NCI-H446 treated with DMSO at 0.1 percent for 48 hours (cell line): ENCODE results near the gene SPRY4.
A peak's percentile ranks its signal among the peaks of the same experiment; 100 is the strongest.
"Not testable (repeated sequence)": the region's sequence is repeated elsewhere in the genome, so short reads cannot be mapped to it uniquely, and the experiment has no call there.

ENCODE experiments used
- DNase-seq: peaks from one replicate; lab custom pipeline; 2025; lab: John Stamatoyannopoulos, UW

SPRY4 gene, protein sequence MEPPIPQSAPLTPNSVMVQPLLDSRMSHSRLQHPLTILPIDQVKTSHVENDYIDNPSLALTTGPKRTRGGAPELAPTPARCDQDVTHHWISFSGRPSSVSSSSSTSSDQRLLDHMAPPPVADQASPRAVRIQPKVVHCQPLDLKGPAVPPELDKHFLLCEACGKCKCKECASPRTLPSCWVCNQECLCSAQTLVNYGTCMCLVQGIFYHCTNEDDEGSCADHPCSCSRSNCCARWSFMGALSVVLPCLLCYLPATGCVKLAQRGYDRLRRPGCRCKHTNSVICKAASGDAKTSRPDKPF

DNA sequence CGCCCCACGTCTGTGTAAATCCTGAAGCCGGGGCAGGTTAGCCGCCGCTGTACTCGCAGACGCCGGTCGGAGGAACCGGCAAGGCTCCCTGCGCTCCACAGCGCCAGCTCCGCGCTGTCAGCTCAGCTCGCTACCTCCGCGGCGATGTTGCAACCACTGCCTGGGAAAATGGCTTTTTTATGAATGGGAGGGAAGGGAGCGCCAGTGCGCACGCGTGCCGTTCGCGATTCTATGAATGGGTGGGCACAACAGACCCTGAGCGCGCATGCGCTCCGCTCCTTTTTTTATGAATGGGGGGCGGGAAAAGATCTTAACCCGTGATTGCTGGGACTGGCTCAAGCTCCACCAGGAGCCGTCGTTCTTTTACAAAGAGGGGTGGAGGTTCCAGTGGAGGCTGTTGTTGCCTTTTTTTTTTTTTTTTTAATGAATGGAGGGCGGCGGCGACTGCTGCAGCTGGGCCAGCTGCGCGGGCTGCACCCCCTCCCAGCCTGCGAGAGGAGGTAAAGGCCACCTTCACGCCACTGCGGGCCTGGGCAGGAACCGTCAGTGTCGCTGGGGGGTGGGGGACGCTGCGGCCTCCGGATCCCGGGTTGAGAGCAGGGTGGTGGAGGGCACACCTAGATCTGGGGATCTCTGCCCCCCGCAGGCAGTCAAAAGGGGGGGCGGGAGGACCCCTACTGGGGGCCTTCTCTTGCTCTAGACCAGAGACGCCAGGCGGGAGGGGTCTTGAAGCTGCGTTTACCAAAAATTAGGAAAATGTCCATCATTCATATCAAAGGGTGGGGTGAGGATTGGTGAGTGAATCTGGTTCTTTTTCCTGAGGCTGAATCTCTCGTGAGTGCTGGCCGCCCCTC lies at the start of gene SPRY4:
Gene SPRY4, minus strand, starts transcription at position 151 of the 854 bp plus-strand sequence. CDS start 9,913 bp downstream, outside the sequence.
- DNase-seq, result peak; percentile 88

DNA sequence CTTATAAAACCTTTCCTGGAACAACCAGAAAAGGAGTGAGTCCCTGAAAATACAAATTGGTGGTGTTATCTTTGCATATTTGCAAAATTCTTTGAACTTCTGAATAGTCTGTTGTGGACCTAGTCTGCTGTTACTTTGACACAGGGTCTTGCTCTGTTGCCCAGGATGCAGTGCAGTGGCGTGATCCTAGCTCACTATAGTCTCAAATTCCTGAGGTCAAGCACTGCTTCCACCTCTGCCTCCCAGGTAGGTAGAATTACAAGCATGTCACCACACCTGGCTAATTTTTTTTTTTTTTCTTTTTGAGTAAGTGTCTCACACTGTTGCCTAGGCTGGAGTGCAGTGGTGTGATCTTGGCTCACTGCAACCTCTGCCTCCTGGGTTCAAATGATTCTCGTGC lies 43.7 kb upstream of the SPRY4 start:
- DNase-seq, result no peak

DNA sequence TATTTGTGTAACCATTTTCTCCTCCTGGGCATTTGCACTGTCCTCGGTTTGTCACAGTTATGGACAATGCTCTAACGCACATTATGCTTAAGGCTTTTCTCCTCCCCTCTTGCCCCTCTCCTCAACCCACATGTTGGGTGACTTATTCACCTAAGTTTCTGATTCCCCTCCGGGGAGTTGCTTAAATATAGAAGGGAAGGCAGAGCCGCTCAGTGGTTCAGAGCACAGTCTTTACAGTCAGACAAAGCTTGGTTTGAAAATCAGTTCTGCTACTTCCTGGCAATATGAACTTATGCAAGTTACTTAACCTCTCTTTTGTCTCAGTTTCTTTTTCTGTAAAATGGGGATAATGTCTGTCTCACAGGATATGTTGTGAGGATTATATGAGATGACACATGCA lies 41.2 kb upstream of the SPRY4 start:
- no peak for DNase-seq

DNA sequence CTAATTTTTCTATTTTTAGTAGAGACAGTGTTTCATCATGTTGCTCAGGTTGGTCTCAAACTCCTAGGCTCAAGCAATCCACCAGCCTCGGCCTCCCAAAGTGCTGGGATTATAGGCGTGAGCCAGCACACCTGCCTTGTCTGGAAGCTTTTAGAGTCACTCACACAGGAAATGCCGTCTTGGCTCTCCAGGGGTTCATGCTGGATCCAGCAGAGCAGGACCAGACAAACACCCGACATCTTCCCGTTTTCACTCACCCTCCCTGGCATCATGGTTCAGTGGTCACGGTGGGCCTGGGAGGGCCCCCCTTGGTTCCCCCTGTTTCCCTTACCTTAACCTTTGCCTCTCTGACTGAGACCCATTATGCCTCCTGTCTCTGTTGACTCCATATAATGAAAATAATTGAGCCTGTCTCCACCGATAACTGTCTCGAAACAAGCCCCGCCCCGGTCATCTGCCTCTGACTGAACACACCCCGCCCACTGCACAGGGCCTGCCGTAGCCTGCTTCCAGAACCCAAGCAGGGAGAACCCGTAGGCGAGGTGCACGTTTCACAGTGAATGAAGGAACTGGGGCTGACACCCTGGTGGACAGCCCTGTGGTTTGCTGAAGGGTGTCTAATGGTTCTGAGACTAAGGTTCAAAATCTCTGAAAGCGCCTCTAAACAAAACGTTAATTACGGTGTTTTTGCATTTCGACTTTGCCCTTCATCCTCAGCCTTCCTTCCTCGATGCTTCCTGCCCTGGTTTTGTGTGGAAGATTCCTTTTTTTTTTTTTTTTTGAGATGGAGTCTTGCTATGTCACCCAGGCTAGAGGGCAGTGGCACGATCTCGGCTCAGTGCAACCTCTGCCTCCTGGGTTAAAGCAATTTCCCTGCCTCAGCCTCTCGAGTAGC lies 39.7 kb upstream of the SPRY4 start:
- no peak for DNase-seq

DNA sequence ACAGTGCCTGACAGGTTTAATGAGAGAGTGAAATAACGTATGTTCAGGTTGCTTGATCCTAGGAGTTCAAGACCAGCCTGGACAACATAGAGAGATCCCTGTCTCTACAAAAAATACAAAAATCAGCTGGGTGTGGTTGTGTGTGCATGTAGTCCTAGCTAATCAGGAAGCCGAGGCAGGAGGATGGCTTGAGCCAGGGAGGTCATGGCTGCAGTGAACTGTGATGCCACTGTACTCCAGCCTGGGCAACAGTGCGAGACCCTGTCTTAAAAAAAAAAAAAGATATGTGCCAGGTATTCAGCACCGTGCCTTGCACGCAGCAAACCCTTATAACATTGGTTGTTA lies 38.8 kb upstream of the SPRY4 start:
- no peak for DNase-seq

DNA sequence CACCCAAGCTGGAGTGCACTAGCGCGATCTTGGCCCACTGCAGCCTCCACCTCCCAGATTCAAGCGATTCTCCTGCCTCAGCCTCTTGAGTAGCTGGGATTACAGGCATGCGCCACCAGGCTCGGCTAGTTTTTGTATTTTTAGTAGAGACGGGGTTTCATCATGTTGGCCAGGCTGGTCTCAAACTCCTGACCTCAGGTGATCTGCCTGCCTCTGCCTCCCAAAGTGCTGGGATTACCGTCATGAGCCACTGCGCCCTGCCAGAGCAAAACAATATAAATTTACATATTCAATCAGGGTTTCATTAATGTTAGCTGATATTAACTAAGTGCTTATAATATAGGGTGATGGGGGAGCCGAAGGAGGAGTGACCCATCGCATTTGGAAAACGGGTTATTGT lies 37.4 kb upstream of the SPRY4 start:
- not testable (repeated sequence) for DNase-seq

DNA sequence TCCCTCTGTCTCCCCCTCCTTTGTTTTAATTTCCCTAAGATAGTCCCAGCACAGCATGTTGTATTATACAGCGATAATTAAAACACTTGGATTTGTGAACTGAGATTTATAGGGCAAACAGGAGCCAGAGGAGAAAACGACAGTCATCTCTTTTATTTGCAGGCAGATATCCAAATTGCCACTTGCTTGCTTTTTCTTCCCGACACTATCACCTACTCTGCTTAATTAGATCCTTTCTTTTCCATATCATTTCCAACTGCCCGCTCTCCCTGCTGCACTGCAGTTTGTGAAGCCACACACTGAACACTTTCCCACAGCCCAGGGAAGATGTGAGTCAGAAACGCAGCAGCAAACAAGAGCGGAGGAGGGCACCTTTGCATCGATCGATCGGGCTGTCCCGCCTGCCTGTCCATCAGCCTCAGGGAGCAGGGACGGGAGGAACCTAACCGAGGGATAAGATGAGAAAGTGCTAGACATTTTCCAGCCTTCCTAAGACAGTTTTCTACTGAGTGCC lies 35.8 kb upstream of the SPRY4 start:
- DNase-seq, result no peak

DNA sequence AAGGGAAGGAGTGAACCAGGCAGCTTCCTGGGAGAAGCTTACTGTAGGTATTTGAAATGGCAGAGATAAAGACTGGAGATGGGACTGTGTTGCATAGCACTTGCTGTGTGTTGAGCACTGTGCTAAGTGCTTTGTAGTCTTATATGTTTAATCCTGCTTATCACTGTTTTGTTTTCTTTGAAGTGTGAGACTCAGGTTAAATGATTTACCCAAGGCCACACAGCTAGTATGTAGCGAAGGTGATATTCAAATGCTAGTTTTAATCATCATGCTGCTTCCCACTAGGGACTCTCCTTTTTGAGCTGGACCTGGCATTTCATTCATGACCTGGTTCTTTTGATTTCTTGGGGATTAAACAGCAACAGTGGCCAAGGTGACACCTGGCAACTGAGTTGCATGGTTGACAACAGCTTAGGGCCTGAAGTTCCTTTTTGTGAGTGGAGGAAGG lies 35.3 kb upstream of the SPRY4 start:
- DNase-seq, result no peak

DNA sequence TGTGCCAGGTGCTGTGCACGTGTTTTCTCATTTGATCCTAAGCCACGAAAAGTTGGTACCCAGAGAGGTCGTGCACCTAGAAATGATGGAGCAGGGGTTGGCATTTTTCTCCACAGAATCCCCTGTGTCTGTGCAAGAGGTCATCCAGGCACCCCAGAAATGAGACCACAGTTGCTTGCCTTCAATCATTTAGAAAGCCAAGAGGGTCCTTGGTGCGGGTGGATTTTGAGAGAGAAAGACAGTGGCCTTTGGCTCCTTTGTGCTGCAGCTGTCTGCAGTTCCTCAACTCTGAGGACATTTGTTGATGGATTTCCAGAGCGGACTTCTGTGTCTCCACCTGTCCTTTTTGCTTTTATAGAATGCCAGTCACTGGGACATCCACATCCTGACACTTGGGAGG lies 33.8 kb upstream of the SPRY4 start:
- no peak for DNase-seq

DNA sequence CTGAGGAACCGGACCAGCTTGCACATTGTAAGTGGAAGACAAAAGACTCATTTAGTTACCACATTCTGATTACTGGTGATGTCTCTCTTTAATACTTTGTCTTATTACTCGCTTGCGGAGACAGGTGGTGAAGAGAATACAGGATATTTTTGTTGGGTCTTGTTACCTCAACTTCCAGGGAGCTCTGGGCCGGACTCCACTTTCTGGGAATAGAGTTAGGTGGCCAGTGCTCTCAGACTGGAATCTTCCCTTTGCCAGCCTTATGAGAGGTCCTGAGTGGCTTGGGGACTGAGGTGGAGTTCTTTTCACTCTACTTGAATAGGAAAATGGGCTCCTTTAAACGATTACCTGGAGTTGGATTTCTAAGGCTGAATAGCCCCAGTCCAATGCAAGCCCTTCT lies 33.3 kb upstream of the SPRY4 start:
- DNase-seq, result no peak

DNA sequence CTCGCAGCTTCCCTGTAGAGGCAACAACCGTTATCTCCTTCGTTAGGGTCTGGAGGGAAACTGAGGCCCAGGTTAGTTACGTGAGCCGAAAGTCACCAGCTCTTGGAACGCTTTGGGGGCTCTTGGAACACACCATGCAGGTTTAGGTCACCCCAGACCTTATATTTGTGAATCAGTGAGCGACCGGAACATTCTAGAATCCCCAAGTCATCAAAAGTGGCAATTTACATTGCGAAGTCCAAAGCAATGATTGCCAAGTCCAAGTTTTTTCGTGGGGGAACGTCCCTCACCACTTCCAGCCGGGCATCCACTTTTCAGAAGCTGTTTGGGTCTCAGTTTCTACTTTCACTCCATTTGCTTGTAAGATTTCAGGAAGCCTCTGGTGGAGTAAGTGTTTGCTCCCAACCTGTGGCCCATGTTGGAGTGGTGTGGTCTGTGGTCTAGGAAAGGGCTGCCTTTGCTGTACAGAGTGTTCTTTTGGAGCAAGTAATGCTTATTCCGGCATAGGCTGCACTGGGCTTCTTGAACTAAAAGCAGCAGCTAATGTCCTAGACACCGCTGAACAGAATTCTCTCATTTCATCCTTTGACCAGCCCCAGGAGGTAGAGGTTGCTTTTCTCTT lies 32.8 kb upstream of the SPRY4 start:
- DNase-seq, result no peak

DNA sequence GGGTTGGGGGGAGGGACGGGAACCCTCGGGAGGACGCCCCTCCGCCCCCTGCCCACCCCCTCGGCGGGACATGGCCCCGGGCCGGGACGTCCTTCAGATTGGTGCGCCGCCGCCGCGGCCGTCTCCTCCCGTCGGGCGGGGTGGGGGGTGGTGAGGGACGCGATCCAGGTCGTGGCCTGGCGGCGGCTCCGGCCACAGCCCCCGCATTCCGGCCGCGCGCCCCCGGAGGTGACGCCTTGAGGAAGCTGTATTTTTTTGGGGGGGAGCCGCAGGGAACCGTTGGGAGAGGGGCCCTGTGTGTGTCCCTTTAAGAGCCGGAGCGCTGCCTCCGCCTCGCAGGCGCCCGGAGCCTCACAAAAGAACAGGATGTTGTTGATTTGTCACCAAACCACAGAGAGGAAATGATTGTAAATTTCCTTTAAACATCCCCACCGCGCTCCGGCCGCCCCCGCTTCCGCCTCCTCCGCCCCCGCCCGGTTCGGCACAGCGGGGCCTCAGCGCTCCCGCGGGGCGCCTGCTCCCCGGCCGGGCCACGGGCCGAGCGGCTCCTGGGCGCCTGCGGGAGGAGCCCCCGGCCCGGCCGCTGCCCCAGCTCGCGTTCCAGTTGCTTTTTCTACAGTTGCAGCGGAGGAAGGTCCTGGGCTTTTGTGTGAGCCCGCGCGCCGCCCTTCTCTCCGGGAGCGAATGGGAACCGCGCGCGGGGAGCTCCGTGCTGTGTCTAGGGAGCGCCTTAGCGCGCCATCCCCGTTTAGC lies 32.1 kb upstream of the SPRY4 start:
- DNase-seq, result peak; percentile 40

DNA sequence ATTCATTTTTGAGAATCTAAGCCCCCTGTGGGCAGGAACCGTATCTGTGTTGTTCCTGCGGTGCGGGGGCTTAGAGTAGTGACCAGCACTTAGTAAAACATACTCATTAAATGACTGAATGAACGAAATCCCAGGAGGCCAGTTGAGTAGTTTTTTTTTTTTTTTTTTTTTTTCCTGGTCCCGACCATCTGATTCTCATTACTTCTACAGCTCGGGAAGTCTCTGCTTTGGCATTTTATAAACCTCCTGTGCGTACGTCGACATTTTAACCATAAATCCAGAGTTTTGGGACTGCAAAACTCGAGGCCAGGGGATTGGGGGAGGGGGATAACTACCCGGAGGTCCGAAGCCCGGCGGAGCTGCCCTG lies 31.5 kb upstream of the SPRY4 start:
- no peak for DNase-seq

DNA sequence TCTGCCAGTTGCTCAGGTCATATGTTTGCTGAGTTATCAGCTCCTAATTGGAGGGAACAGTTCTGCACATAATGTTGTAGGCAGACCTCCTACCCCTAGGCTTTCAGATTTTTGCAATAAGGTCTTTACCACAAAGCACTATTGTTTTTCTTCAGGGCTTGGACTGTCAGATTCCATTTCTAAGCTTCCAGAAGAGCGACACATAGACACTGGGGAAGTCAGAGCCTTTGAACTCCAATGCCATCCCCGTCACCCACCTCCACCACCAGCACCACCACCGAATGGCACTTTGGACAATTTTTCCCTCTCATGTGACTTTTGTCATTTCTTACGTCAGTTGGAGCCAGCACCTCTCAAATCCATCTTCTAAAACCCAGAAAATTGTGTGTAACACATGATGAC lies 28.3 kb upstream of the SPRY4 start:
- no peak for DNase-seq

DNA sequence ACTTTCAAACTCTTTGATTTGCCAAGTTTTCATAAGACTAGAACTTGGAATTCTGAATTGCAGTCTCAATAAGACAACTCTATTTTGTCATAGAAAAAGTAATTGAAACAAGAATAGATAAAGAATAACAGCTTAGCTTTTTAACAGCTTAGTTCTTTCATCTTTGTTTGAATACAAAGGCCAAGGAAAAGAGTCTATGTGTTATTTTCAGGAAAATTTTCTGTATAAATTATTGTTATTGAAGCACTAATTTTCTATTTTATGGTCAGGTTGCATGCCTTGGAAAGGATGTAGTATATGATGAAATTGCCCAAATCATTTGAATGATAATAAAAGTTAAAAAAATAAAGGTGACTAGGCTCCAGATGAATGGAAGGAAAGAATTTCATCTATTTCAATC lies 25.2 kb upstream of the SPRY4 start:
- no peak for DNase-seq

DNA sequence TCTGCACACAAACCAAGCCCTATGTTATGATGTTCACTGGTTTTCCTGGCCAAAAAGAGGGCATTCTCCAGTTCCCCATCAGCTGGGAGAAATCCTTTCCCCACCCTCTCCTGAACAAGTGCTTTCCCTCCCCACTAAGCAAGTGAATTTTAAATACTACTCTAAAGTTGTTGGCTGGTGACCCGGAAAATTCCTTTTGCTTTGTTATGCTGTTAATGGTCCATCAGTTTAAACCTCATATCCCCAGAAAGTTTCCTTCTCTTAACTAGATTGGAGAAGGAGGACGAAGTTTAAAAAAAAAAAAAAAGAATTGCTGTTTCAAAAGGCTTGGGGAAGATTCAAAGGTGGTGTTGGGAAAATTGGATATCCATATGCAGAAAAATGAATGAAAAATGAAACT lies 21.9 kb upstream of the SPRY4 start:
- no peak for DNase-seq

DNA sequence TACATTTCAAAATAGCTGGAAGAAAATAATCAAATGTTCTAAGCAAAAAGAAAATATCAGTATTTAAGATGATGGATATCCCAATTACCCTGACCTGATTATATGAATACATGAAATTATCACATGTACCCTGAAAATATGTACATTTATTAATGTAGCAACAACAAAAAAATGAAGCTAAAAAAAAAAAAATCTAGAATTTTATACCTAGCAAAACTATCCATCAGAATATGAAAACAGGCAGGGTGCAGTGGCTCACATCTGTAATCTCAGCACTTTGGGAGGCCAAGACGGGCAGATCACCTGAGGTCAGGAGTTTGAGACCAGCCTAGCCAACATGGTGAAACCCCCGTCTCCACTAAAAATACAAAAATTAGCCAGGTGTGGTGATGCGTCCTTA lies 20.1 kb upstream of the SPRY4 start:
- DNase-seq, result not testable (repeated sequence)

DNA sequence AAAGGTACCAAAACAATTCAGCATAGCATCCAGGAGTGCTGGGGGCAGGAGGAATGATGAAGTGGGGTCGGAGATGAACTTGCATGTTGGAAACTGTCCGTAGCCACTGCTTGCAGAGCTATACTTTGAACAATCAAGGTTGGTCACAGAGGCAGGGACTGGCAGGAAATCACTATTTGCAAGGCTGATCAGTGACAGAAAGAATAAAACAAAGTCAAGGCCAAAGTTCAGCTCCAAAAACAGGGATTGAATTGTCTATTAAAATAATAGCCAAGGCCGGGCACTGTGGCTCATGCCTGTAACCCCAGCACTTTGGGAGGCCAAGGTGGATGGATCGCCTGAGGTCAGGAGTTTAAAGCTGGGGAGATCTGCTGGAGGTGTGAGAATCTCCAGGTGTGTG lies 18.7 kb upstream of the SPRY4 start:
- no peak for DNase-seq

DNA sequence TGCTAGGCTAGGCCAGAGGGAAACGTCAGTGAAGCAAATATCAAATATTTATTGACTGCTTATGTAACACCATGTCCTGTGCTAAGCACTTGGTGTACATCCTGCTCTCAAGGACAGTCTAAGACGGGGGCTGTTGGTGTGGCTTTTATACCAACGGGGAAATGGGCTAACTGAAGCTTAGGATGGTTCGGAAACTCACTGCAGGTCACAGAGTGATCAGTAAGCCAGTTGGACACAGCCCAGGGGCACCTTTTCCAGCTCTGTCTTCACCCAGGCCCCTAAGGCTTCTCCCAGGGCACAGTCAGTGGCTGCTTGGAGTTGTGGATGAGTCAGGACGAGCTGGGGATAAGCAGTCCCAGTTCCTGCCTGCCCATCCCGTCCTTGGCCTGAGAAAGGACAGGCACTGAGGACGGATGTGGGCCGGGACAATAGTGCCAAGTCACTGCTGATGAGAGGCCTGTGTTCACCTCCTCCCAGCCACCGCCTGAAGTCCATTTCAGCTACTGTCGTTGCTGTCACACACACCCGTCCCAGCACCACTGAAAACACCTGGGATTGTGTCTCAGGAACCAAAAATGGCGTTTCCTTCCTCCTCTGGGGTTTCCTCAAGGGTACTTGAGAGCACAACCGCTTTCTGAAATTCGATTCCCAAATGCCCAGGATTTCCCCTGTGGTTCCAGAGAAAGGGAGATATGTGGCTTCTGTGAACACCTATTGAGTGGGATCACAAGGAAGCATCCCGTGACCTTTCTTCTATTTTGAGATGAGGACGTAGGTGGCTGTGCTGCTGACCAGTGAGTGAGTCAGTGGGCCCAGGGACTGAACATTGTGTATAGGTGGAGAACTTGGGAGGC lies 17.5 kb upstream of the SPRY4 start:
- no peak for DNase-seq

DNA sequence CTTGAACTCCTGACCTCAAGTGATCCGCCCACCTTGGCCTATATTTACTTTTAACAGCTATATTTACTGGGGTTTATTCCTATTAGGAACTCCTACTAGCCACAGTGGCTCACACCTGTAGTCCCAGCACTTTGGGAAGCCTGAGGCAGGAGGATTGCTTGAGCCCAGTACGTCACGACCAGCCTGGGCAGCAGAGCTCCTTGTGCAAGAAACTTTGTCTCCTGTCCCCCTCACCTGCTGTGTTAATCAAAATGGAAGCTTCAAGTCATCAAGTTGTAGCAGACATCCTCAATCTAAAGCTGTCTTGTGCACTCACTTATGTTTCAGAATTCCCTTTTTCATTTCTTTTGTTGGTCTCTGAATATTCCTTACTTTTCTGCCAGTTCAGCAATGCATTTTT lies 15.0 kb upstream of the SPRY4 start:
- no peak for DNase-seq
